ENCODE measurements around the gene CDH19. TPM values are rescaled to one million over a fixed set of nuclear protein-coding genes. Genes with fewer than 3 reads are reported as not detected.
A peak's percentile ranks its signal among the peaks of the same experiment; 100 is the strongest.

The CDH19 gene
- total RNA-seq, 1 donor from 2014 or later: 13.0 TPM

DNA sequence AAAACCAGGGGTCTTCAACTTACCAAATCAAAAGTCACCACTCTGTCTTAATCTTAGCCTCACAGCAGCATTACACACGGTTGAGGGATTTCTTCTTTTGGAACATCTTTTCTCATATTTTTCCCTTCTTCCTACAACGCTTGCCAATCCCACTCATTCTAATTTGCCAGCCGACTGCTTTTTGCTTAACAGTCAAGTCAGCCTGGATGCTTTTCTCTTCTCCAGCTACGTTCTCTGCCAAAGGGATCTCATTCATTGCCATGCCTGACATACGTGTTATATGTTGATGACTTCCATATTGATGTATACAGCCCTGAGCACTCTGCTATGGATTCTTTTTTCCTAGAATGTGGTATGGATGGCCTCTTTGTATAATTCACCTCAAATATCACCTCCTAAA lies 37.3 kb downstream of the CDH19 start:
- TF ChIP-seq, protein P1, sequence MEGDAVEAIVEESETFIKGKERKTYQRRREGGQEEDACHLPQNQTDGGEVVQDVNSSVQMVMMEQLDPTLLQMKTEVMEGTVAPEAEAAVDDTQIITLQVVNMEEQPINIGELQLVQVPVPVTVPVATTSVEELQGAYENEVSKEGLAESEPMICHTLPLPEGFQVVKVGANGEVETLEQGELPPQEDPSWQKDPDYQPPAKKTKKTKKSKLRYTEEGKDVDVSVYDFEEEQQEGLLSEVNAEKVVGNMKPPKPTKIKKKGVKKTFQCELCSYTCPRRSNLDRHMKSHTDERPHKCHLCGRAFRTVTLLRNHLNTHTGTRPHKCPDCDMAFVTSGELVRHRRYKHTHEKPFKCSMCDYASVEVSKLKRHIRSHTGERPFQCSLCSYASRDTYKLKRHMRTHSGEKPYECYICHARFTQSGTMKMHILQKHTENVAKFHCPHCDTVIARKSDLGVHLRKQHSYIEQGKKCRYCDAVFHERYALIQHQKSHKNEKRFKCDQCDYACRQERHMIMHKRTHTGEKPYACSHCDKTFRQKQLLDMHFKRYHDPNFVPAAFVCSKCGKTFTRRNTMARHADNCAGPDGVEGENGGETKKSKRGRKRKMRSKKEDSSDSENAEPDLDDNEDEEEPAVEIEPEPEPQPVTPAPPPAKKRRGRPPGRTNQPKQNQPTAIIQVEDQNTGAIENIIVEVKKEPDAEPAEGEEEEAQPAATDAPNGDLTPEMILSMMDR (IDR thresholded peaks at IDR 0.05; ENCODE audit: borderline replicate concordance): no peak
- Histone ChIP-seq H3K36me3 (no peaks in the 10 kb centered on the region), H3K4me1 (no peaks in the 10 kb centered on the region), H3K4me3 (no peak overlapping the region), H3K27me3 (ENCODE audit: low read depth) (no peaks in the 10 kb centered on the region), H3K9me3 (replicated peaks) (peaks cover 3% of the 10 kb centered on the region), H3K27ac (replicated peaks) (no peak overlapping the region)
- intact Hi-C loops (cut with micrococcal nuclease): no loop called here
- no peak for DNase-seq

DNA sequence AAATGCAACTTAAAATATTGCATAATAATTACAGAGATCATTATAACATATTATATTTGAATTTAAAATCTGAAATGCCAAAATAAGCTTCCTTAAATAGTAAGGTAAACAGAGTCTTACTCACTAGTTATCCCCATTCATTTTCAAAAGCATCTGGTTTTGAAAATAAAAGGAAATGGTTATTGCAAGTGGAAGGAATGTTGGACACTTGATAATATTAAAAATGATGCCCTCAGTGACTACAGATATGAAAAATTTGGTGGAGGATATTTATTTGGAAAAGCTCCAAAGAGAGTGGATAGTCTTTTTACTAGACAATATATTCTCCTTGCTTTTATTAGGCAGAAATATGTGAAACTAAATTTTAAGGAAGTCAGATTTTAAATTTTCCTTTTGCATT lies 39.7 kb downstream of the CDH19 start:
- H3K27me3 ChIP-seq (ENCODE audit: low read depth): no peaks in the 10 kb centered on the region
- TF ChIP-seq, protein P1 (IDR thresholded peaks at IDR 0.05; ENCODE audit: borderline replicate concordance): no peak
- no peaks in the 10 kb centered on the region for H3K36me3 ChIP-seq
- H3K4me3 ChIP-seq: no peak overlapping the region
- peaks cover 3% of the 10 kb centered on the region for H3K9me3 ChIP-seq (replicated peaks)
- no peak for DNase-seq
- no peaks in the 10 kb centered on the region for H3K4me1 ChIP-seq
- H3K27ac ChIP-seq (replicated peaks): no peak overlapping the region
- intact Hi-C loops (cut with micrococcal nuclease): no loop called here

DNA sequence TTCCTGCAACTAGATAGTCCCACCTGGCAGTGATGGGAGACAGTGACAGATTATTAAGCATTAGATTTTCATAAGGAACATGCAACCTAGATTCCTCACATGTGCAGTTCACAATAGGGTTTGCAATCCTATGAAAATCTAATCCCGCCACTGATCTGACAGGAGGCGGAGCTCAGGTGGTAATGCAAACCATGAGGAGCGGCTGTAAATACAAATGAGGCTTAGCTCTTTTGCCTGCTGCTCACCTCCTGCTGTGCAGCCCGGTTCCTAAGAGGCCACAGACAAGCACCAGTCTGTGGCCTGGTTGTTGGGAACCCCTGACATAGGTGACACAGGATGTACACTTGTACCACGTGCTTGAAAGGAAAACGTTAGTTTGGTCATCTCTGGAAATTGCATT lies 41.6 kb downstream of the CDH19 start:
- H3K27me3 ChIP-seq (ENCODE audit: low read depth): no peaks in the 10 kb centered on the region
- intact Hi-C loops (cut with micrococcal nuclease): no loop called here
- TF ChIP-seq, protein P1 (IDR thresholded peaks at IDR 0.05; ENCODE audit: borderline replicate concordance): no peak
- H3K4me1 ChIP-seq: no peaks in the 10 kb centered on the region
- no peak overlapping the region for H3K4me3 ChIP-seq
- H3K9me3 ChIP-seq (replicated peaks): peaks cover 3% of the 10 kb centered on the region
- no peak overlapping the region for H3K27ac ChIP-seq (replicated peaks)
- H3K36me3 ChIP-seq: no peaks in the 10 kb centered on the region
- no peak for DNase-seq

DNA sequence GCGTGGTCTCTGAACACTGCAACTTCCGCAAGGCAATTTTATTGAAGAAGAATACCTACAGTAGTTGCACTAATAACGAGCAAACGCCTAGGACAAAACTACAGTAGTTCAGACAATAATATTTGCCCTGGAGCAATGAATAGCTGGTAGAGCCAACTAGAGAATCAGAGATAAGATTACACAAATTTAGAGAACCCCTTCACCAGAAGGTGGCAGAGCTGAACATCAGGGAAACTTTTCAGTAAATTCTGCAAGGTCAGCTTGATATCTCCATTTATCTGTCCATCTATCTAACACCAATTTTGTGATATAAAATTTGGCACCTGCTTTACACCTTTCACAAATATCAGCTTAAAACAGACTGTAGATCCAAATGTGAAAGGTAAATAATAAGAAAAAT lies 43.8 kb downstream of the CDH19 start:
- DNase-seq: no peak
- H3K9me3 ChIP-seq (replicated peaks): peaks cover 3% of the 10 kb centered on the region
- H3K4me1 ChIP-seq: no peaks in the 10 kb centered on the region
- intact Hi-C loops (cut with micrococcal nuclease): no loop called here
- H3K27me3 ChIP-seq (ENCODE audit: low read depth): no peaks in the 10 kb centered on the region
- TF ChIP-seq, protein P1 (IDR thresholded peaks at IDR 0.05; ENCODE audit: borderline replicate concordance): peak; percentile 30
- H3K27ac ChIP-seq (replicated peaks): no peak overlapping the region
- no peaks in the 10 kb centered on the region for H3K36me3 ChIP-seq
- no peak overlapping the region for H3K4me3 ChIP-seq

DNA sequence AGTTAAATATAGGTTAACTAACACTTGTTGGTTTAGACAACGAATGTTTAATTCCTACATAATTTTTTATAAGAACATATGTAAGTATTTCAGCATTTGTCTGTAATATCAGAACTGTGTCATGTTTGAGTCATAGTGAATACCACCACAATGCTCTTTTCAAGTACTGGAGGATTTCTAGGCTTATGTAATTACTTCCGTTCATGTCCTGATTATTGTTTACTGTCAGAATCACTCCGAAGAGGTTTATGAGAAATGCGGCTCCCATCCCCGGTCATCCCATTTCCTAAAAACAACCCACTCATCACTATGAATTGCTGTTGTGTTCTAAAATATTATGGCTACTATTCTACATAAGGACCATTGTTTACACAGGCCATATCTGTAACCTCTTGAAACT lies 45.1 kb downstream of the CDH19 start:
- TF ChIP-seq, protein P1 (IDR thresholded peaks at IDR 0.05; ENCODE audit: borderline replicate concordance): no peak
- H3K27me3 ChIP-seq (ENCODE audit: low read depth): no peaks in the 10 kb centered on the region
- no peaks in the 10 kb centered on the region for H3K4me1 ChIP-seq
- DNase-seq: no peak
- intact Hi-C loops (cut with micrococcal nuclease): no loop called here
- H3K9me3 ChIP-seq (replicated peaks): peaks cover 3% of the 10 kb centered on the region
- no peak overlapping the region for H3K4me3 ChIP-seq
- H3K36me3 ChIP-seq: no peaks in the 10 kb centered on the region
- H3K27ac ChIP-seq (replicated peaks): no peak overlapping the region

DNA sequence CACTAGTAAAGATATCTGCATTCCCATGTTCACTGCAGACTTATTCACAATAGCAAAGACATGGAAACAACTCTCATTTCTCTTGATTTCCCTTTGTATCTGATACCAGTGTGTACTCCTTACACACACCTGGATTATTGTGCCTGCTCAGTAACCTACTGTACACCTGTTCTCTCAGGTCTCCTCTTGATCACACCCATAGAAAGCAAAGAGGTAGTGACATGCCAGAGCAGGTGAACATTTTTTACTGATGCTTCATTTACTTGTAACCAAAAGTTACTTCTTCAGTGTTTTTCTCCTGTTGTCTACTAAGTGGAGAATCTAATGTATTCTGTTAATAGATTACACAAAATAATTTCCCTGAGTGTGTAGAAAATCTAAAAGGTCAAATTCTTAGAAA lies 46.8 kb downstream of the CDH19 start:
- TF ChIP-seq, protein P1 (IDR thresholded peaks at IDR 0.05; ENCODE audit: borderline replicate concordance): no peak
- Histone ChIP-seq H3K4me3 (no peak overlapping the region), H3K27ac (replicated peaks) (no peak overlapping the region), H3K4me1 (no peaks in the 10 kb centered on the region), H3K36me3 (no peaks in the 10 kb centered on the region), H3K9me3 (replicated peaks) (no peaks in the 10 kb centered on the region), H3K27me3 (ENCODE audit: low read depth) (no peaks in the 10 kb centered on the region)
- intact Hi-C loops (cut with micrococcal nuclease): no loop called here
- DNase-seq: no peak
